Stimulated activated CD4-positive, alpha-beta T cell treated with anti-CD3 and anti-CD28 coated beads, Interleukin-12 subunit alpha, Interleukin-12 subunit beta, amount 100 ng/mL, for 24 hours (primary cell): Measurements from ENCODE around the gene RNF167.

ENCODE experiments used
- DNase-seq, 2 experiments: peaks; one replicate each; pipeline ENCODE4 v3.0.0-alpha.2; 2020; ENCODE audit warnings: low read depth in 2 of 2

The RNF167 gene

DNA sequence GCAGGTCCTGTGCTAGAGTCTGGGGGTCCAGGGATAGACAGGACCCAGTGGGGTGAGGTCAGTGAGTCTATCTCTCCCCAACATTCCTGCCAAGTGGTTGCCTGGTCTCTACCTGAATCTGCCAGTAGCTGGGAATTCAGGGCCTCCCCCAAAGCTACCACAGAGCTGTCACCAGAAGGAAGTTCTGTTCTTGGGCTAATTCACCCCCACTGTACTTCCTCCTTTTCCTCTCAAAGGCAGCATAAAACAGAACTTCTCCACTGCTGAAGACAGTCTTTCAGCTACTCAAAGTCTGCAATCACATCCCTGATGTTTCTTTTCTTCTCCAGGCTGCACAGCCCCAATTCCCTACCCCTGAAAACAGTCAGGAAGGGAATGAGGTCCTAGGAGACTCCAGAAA lies 38.7 kb downstream of the RNF167 start:
- no peak for DNase-seq

DNA sequence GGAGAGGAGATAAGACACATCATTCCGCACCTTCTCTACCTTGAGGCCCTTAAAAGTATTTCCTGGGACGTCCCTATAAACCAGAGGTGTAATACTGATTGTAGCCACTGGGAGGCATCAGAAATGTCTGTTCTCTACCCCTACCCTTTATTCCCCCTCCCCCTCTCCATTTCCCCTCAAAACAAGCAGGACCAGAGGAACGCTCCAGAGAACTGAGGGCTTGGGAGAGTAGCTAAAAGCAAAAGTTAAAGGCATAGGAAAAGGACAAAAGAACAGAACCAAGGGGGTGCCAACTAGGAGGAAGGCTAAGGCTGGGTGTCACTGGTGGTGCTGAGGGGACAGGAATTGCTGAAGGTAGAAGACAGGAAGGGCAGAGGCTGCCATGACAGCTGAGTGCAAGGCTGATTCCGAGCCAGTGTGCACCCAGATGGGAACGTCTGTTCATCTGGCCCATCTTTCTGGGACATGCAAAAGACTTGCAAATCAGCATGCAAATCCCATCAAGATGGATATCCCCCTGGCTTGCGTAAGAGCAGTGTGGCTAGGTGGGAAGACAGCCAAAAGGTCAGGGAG lies 40.7 kb downstream of the RNF167 start:
- DNase-seq: no peak

DNA sequence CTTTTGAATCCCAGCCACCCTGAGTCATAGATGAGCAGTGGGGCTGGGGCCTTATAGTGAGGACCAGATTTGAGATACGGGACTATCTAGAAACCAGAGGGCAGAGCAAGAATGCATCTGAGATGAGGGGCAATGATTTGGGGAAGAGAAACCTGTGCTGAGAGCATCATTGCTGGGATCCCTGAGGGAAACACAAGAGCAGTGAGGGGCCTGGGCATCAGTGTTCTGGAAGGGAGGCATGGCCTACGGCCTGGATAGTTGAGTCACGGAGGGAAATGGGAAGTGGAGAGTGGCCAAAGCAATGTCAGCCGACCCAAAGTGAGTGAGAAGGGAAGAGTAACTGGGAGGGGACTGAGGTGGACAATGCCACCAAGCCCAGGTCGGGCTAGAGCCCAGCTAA lies 42.2 kb downstream of the RNF167 start:
- no peak for DNase-seq

DNA sequence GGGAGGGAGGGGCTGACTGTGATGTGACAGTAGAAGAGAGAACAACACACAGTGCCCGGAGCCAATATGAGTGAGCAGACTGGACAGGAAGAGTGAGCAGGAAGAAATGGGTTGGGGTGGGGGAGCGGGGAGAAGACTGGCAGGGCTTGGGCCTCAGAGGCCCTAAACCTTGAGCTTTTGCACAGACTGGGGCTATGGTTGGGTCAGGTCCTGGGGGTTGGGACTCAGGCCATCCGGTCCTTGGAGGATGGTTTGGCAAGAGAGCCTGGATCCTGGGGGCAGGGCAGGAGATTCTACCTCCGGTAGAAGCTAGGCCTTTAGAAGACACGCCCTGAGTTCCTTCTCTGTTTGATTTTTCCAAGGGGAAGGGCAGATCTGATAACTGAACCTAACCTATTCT lies 46.3 kb downstream of the RNF167 start:
- DNase-seq: no peak

DNA sequence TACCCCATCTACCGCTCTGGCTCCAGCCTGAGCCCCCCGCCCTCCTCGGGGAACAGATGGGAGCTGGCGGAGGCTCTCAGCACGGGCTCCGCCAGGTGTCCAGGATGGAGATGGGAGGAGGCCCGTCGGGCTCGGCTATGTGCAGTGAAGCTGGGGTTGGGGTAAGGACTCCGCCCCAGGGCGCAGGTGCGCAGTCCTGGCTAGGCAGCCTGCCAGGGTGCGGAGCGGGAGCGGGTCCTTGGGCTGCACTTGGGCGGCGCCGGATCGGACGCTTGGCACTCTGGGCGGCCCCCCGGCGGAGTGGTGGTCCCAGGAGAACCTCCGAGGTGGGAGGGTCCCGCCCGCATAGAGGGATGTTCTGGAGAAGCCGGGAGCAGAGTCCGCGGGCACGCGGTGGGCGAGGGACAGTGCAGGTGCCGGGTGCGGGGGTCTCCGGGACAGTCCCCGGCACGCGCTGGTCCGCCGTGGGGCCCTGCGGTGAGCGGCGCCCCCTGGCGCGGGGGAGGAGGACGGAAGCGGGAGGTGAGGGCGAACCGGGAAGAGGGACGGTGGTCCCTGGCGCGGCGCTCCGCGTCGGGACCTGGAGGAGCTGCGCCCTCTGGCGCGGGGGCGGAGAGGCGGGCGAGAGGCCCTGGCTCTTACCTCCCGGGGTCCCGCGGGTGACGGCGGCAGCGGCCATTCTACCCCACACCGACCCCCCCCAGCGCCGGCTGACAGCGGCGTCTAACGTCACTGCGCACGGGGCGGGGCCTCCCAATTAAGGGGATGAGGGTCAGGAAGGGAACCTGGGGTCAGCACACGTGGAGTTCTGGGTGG lies 47.1 kb downstream of the RNF167 start, which contains the start of gene CAMTA2:
TSS of gene CAMTA2 (minus strand) at position 725 of the 816 bp plus-strand sequence. CDS start 1,453 bp downstream, outside the sequence.
- DNase-seq: peak; percentile 78 to 91

DNA sequence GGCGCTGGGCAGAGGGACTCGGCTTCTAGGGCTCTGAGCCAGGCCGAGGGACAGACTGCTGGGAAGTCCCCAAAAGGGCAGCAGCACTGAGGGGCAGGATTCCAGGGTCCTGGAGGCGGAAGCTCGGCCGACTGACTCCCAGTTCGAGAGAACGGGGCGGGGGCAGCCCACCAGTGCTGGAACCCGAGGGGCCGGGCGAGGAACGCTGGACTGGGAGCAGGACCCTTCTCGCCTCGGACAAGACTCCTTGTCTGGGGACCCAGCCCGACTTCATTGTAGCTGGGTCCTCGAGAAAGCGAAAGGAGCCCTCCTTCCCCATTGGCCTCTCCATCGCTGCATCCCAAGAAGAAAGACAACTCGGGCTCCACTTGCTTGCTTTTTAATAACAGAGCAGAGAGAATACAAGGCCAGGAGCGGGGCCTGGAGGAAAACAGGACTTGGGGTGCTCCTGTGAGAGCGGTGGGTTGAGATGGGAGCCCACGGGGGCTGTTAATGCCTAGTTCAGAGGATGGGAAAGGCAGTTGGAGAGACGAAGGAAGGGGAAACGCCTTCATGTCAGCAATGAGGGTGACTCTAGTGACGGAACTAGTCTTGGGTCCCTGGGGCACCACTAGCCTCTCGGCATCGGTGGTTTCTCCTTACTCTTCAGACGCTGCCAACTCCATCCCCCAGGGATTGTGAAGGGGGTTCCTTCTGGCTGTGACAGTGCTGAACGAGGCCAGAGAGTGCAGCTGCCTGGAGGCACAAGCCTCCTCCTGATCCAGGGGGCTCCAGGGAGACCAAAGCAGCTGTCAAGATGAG lies 47.9 kb downstream of the RNF167 start:
- no peak for DNase-seq

DNA sequence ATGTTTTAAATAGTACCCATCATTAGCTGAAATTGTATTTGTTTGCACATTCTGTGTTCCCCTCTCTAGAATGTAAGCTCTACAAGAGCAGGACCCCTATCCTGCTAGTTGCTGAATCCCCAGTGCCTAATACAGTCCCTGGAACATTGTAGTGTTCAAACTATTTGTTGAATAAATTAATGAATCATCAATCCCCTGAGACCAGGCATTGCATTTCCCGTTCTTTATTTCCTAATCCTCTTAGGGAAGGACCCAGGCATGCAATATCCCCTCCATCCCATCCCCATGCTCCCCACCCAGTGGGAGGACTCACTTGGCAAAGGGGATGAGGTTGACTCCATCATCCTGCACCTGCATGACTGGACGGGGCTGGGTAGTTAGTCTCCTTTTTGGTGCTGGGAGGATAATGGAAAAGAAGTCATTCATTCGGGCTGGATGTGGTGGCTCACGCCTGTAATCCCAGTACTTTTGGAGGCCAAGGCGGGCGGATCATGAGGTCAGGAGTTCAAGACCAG lies 54.1 kb downstream of the RNF167 start:
- DNase-seq: no peak
